GM12872 (cell line): ENCODE results near the gene GSG1.

Experiments used
- CTCF ChIP-seq: IDR thresholded peaks from 3 replicates; pipeline ENCODE4 v1.5.1; 2011; ENCODE audit warnings: low read depth, mild to moderate bottlenecking, low read length, moderate library complexity; ENCODE audit not compliant: insufficient read depth

Gene GSG1

GRCh38 chr12:13039328-13039956 lies 64.0 kb downstream of the GSG1 start:
- no peak for TF ChIP-seq CTCF

GRCh38 chr12:13038491-13039161 lies 64.8 kb downstream of the GSG1 start:
- no peak for TF ChIP-seq CTCF

DNA sequence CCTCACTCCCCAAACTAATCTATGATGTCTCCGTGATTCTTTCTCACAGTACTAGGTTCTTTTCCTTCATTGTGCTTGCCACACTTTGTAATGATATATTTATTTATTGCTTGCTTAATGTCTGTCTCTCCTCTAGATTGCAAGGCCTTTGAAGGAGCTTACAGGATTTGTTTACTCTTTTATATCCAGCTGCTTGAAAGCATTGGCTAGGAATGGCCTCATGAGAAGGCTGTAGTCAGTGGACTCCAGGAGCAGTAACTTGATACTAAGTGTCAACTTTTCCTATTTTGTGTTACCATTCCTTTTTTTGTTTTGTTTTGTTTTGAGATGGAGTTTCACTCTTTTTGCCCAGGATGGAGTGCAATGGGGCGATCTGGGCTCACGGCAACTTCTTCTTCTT lies 66.6 kb downstream of the GSG1 start:
- no peak for TF ChIP-seq CTCF
